ENCODE results near the gene PSME3IP1. TPM values are rescaled to one million over a fixed set of nuclear protein-coding genes. Genes with fewer than 3 reads are reported as not detected.

Gene PSME3IP1
- total and polyA plus RNA-seq, 8 donors = 27.9 to 63.3 (median 32.7) TPM

DNA sequence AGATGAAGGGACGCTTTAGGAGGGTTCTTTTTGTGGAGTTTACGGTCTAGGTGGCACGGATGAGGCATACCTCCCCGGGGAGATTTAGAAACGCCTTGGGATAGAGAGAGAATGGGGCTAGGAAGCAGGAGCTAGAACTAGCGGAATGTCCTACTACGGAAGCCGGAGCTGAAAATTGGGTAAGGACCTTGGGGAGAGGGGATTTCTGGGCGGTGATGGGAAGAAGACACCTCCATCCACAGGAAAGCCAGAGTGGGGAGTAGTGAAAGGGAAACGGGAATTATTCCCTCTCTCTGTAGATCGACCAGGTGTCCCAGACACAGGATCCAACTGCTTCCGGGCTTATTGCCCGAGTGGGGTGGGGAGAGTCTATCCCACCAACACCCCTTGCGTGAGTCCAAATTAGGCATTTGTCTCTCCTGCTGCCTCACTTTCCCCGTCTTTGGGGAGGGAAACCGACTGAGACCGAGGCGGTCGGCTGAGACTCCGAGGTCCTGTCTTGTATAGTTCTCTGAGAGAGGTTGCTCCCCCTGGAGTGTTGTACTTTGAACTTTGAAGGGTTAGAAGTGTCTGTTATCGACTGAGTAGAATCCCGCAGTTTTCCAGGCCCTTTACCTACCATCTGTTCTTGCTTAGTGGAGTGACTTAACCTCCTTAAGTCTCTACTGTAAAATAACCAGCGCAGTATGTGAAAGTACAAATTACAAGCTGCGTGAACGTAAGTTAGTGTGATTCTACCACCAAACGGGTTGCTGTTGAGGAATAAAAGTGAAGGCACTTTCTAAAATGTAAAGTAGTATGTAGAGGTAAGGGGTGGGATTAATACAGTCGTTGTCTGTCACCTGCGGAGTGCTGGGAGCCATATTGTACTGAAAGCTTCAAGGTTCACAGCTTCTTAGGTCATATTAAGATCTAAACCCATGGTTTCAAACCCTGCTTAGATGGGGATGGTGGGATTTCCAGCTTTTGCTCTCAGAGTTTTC, 1.3 kb upstream of the PSME3IP1 start:
- TF ChIP-seq, protein P1, sequence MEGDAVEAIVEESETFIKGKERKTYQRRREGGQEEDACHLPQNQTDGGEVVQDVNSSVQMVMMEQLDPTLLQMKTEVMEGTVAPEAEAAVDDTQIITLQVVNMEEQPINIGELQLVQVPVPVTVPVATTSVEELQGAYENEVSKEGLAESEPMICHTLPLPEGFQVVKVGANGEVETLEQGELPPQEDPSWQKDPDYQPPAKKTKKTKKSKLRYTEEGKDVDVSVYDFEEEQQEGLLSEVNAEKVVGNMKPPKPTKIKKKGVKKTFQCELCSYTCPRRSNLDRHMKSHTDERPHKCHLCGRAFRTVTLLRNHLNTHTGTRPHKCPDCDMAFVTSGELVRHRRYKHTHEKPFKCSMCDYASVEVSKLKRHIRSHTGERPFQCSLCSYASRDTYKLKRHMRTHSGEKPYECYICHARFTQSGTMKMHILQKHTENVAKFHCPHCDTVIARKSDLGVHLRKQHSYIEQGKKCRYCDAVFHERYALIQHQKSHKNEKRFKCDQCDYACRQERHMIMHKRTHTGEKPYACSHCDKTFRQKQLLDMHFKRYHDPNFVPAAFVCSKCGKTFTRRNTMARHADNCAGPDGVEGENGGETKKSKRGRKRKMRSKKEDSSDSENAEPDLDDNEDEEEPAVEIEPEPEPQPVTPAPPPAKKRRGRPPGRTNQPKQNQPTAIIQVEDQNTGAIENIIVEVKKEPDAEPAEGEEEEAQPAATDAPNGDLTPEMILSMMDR (IDR thresholded peaks at IDR 0.05) = no peak
- WGBS, 2 donors = 0 to 1% methylated on average over 28 of the region's 28 CpGs
- H3K4me1 ChIP-seq = peaks cover 16 to 20% (median 17%) of the 10 kb centered on the region in 3 donors
- H3K27ac ChIP-seq = peak overlapping the region; percentile 77 to 94 (median 90)
- no peaks in the 10 kb centered on the region for H3K36me3 ChIP-seq
- DNase-seq (peak in 5 of 6 donors; percentile 29 to 60 (median 36)), ATAC-seq (peak; percentile 17 to 35 (median 25)), FAIRE-seq (no peak)
- H3K9me3 ChIP-seq = no peaks in the 10 kb centered on the region
- peak overlapping the region; percentile 81 to 93 (median 84) for H3K4me3 ChIP-seq
- H3K27me3 ChIP-seq = no peaks in the 10 kb centered on the region
- intact Hi-C loops (cut with DNase I) = no loop called here

DNA sequence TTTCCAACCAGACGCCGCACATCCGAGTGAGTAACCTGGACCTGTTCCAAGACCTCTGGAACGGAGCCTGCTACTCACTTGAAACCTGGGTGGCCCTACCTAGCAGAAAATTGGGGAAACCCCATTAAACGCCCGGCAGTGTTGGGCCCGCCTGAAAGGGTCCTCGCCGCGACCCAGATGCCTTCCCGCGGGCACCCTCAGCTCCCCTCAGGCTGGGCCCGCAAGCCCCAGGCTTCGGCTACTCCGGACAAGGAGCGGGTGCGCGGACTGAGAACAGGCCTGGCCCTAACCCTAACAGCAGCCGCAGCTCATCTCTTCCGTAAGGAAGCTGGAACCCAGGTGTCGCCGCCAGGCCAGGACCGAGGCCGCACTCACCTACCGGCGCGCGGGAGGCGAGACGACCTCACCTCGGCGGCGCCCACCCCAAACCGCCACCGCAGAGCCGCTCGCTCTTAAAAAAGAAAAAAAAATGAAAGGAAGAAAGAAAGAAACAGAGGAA, 344 bp downstream of the PSME3IP1 start:
- Histone ChIP-seq H3K9me3 (no peaks in the 10 kb centered on the region), H3K4me3 (peak overlapping the region; percentile 79 to 95 (median 89)), H3K27me3 (no peaks in the 10 kb centered on the region), H3K27ac (peak overlapping the region; percentile 74 to 95 (median 86)), H3K36me3 (no peaks in the 10 kb centered on the region), H3K4me1 (peaks cover 0 to 7% (median 6%) of the 10 kb centered on the region in 3 donors)
- FAIRE-seq = no peak
- WGBS, 2 donors = 1% methylated on average over 30 to 37 of the region's 37 CpGs
- intact Hi-C loops (cut with DNase I) = no loop called here
- DNase-seq = peak; percentile 45 to 77 (median 64)
- TF ChIP-seq, protein P1 (IDR thresholded peaks at IDR 0.05) = no peak
- ATAC-seq = peak; percentile 25 to 41 (median 30)

DNA sequence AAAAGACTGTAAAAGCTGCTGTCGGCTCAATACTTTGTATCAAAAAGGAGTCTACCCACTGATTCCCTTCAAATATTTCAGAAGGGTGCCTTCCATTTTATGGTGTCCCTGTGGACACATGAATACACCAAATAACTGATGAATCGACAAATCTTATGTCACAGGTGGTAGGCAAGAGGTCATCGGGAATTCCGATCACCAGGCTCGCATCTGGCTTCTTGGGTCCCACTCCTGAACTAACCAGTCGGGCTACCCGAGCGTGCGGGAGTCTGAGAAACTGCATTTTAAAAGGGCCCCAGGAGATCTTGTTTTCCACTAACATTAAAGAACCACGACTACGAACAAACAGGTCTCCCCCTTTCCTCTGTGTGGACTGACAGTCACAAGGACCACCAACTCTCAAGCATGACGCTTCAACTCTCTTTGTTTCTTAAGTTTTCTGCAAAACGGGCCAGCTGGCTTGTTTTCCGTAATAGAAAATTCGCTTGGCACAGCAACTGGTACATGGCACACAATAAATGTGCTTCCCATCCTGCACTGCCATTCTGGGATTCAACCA, 873 bp downstream of the PSME3IP1 start:
- H3K27ac ChIP-seq = peak overlapping the region; percentile 74 to 95 (median 86)
- WGBS, 2 donors = 7 to 10% methylated on average over 15 of the region's 15 CpGs
- no peak for FAIRE-seq
- H3K9me3 ChIP-seq = no peaks in the 10 kb centered on the region
- H3K4me1 ChIP-seq = peaks cover 0 to 5% (median 5%) of the 10 kb centered on the region in 3 donors
- TF ChIP-seq, protein P1 (IDR thresholded peaks at IDR 0.05) = no peak
- no peaks in the 10 kb centered on the region for H3K36me3 ChIP-seq
- intact Hi-C loops (cut with DNase I) = no loop called here
- peak overlapping the region; percentile 79 to 95 (median 89) for H3K4me3 ChIP-seq
- no peaks in the 10 kb centered on the region for H3K27me3 ChIP-seq
- no peak for DNase-seq
- ATAC-seq = no peak

DNA sequence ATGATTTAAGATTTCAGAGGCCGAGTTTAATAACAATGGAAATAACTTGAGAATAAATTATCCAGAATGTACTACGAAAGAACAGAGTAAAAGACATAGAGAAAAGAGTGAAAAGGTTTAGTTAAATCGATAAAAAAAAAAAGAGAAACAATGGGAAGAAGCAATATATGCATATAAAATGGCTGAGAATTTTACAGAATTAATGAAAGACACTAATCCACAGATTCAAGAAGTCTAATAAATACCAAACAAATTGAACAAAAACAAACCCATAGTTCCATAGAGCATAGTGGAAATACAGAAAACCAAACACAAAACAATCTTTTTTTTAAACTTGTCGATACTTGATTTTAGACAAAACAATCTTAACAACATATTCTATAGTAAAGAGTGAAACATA, 1.7 kb downstream of the PSME3IP1 start:
- no peaks in the 10 kb centered on the region for H3K36me3 ChIP-seq
- H3K27ac ChIP-seq = no peak overlapping the region
- H3K4me3 ChIP-seq = no peak overlapping the region
- WGBS, 2 donors = 94 to 98% methylated on average over 4 of the region's 4 CpGs
- no peak for DNase-seq
- intact Hi-C loops (cut with DNase I) = no loop called here
- H3K4me1 ChIP-seq = peaks cover 4 to 11% (median 5%) of the 10 kb centered on the region in 3 donors
- ATAC-seq = no peak
- no peaks in the 10 kb centered on the region for H3K27me3 ChIP-seq
- FAIRE-seq = peak; percentile 20
- TF ChIP-seq, protein P1 (IDR thresholded peaks at IDR 0.05) = no peak
- H3K9me3 ChIP-seq = no peaks in the 10 kb centered on the region
